Stomach smooth muscle (tissue), 2 donors: Measurements from ENCODE around the gene QSOX2.

Source experiments
- H3K27ac ChIP-seq: one replicate; pipeline ENCODE4 v1.7.0; 2013; ENCODE audit warnings: mild to moderate bottlenecking, low read length, inconsistent platforms
- H3K27me3 ChIP-seq, 2 donors: one replicate each; pipeline ENCODE4 v1.7.0; 2013; ENCODE audit warnings: low read length in 2 of 2; ENCODE audit not compliant: insufficient read depth in 2 of 2, control insufficient read depth in 1 of 2
- H3K36me3 ChIP-seq, 2 donors: one replicate each; pipeline ENCODE4 v1.7.0; 2013; ENCODE audit warnings: low read length in 2 of 2; ENCODE audit not compliant: control insufficient read depth in 2 of 2, insufficient read depth in 2 of 2
- H3K4me1 ChIP-seq: one replicate; pipeline ENCODE4 v1.7.0; 2013; ENCODE audit warnings: low read length; ENCODE audit not compliant: control insufficient read depth, insufficient read depth
- H3K4me3 ChIP-seq, 2 donors: one replicate each; pipeline ENCODE4 v1.7.0; 2013; ENCODE audit warnings: low read length in 2 of 2
- H3K9ac ChIP-seq, 2 donors: one replicate each; pipeline ENCODE4 v1.7.0; 2013; ENCODE audit warnings: low read length in 2 of 2, mild to moderate bottlenecking in 1 of 2
- H3K9me3 ChIP-seq, 2 donors: one replicate each; pipeline ENCODE4 v1.7.0; 2013; ENCODE audit warnings: low read length in 2 of 2; ENCODE audit not compliant: control insufficient read depth in 2 of 2
- donor health status: healthy.
- donor health status: Pancreatic carcinoma.

QSOX2 gene

DNA sequence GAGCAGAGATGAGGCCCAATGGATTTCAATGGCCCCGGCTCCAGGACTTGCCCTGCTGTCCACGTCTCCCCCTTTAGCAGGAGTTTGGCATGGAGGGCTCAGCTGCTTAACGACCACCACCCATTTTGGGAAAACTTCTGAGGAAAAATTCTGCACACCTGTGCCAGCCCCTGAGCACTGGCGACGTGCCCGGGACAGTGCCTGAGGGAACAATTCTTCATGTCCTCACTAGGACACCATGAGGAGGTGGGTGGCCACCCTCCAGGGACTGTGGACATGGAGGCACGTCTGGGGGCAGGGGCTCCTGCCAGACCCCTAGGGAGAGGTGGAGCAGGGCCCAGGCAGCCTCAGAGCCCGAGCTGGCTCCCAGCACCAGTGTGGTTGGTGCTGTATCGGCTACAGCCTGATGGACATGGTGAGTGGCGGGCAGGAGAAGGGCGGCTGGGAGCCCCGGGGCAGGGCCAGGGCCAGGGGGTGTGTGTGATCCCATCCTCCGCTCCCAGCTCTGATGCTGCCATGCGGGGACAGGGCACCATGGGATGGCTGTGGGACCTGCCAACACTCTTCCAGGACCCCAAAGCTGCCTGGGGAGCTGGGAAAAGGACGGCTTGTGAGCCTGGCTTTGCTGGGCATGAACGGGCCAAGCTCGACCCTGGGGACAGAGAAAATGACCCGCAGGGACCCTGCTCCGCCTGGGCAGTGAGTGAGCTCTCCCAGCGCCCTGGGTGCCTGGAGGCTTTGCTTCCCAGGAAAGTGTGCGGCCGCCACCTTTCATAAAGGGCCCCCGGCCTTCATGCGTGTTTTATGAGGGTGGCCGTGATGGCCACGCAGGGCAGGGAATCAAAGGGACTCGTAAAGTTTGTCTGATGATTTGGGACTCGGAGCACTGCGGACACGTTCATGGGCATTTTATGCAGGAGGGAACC lies 3.6 kb upstream of the QSOX2 start:
- Histone ChIP-seq H3K9me3 (no peaks in the 10 kb centered on the region), H3K4me1 (peaks cover 12% of the 10 kb centered on the region), H3K36me3 (no peaks in the 10 kb centered on the region), H3K27ac (no peak overlapping the region), H3K27me3 (peaks cover 0 to 6% of the 10 kb centered on the region in 2 donors), H3K9ac (no peak overlapping the region), H3K4me3 (no peak overlapping the region)

GRCh38 chr9:136247947-136248637 lies 2.5 kb upstream of the QSOX2 start:
- Histone ChIP-seq H3K27ac (no peak overlapping the region), H3K9ac (no peak overlapping the region), H3K36me3 (no peaks in the 10 kb centered on the region), H3K9me3 (no peaks in the 10 kb centered on the region), H3K4me3 (no peak overlapping the region), H3K27me3 (peaks cover 0 to 5% of the 10 kb centered on the region in 2 donors), H3K4me1 (peaks cover 18% of the 10 kb centered on the region)

GRCh38 chr9:136247551-136247916 lies 1.9 kb upstream of the QSOX2 start:
- Histone ChIP-seq H3K4me1 (peaks cover 18% of the 10 kb centered on the region), H3K27ac (no peak overlapping the region), H3K27me3 (no peaks in the 10 kb centered on the region), H3K36me3 (no peaks in the 10 kb centered on the region), H3K4me3 (no peak overlapping the region), H3K9ac (no peak overlapping the region), H3K9me3 (no peaks in the 10 kb centered on the region)

- Histone ChIP-seq H3K27me3 (no peaks in the 10 kb centered on the region), H3K9me3 (no peaks in the 10 kb centered on the region), H3K27ac (no peak overlapping the region), H3K9ac (no peak overlapping the region), H3K36me3 (no peaks in the 10 kb centered on the region), H3K4me3 (no peak overlapping the region), H3K4me1 (peaks cover 18% of the 10 kb centered on the region)
These were observed 1.4 kb upstream of the QSOX2 start for GRCh38 chr9:136246849-136247550.

GRCh38 chr9:136244969-136245218 lies 718 bp downstream of the QSOX2 start:
- Histone ChIP-seq H3K9ac (peak overlapping the region; percentile 70 to 71), H3K27me3 (no peaks in the 10 kb centered on the region), H3K4me3 (peak overlapping the region; percentile 78 to 81), H3K27ac (no peak overlapping the region), H3K9me3 (no peaks in the 10 kb centered on the region), H3K4me1 (peaks cover 18% of the 10 kb centered on the region), H3K36me3 (no peaks in the 10 kb centered on the region)

GRCh38 chr9:136244122-136244968 lies 1.3 kb downstream of the QSOX2 start:
- H3K9ac ChIP-seq: peak overlapping the region; percentile 70 to 71
- no peaks in the 10 kb centered on the region for H3K9me3 ChIP-seq
- H3K4me3 ChIP-seq: peak overlapping the region; percentile 78 to 81
- peaks cover 18% of the 10 kb centered on the region for H3K4me1 ChIP-seq
- no peaks in the 10 kb centered on the region for H3K27me3 ChIP-seq
- H3K36me3 ChIP-seq: no peaks in the 10 kb centered on the region
- H3K27ac ChIP-seq: no peak overlapping the region

DNA sequence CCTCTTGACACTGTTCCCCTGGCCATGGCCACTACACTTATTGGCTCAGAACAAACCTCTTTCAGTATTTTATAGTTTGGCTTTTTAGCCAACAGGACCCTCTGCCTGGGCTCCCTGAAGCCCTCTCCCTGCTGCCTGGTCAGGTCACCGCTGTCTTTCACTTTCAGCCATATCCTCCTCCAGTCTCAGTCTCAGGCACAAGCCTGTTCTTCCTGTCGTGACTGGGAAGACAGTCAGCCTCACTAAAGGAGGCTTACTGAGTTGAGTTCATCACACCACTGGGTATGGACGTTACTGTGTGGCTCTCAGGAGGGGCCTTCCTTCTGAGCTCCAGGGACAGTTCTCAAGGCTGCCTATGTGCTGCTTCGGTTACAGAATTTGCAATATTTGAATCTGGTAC lies 2.0 kb downstream of the QSOX2 start:
- Histone ChIP-seq H3K27ac (no peak overlapping the region), H3K4me3 (no peak overlapping the region)

DNA sequence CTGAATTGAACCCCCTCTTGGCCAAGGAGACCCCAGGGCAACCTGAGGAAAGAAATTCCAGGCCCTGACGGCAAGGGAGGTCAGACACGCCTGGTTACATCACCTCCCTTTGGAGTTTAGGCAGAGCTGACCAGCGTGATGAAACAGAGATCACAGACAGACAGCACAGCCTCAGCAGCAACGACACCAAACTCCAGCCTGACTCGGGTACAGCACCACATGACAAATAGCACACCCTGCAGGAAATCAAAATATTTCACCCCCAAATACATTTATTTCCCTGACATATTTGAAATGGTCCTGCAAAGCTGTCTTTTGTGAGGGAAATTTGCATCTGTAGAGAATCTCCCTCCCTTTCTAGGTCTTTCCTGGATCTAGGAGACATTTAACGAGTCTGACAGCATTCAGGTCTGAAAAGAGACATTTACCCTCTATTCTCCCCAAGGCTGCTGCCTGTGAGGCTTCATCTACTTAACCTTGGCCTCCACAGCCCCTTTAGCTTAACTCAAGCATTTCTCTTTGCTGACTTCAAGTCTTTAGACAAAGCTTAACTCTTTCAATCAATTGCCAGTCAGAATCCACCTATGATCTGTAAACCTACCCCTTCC lies 2.6 kb downstream of the QSOX2 start:
- Histone ChIP-seq H3K36me3 (no peaks in the 10 kb centered on the region), H3K9me3 (no peaks in the 10 kb centered on the region), H3K9ac (no peak overlapping the region), H3K4me3 (no peak overlapping the region), H3K27ac (no peak overlapping the region), H3K27me3 (no peaks in the 10 kb centered on the region), H3K4me1 (peaks cover 18% of the 10 kb centered on the region)

More for the DNA sequence above, 2.0 kb downstream of the QSOX2 start:
- H3K9ac ChIP-seq: no peak overlapping the region
- peaks cover 18% of the 10 kb centered on the region for H3K4me1 ChIP-seq
- H3K9me3 ChIP-seq: no peaks in the 10 kb centered on the region
- H3K36me3 ChIP-seq: no peaks in the 10 kb centered on the region
- no peaks in the 10 kb centered on the region for H3K27me3 ChIP-seq

- Histone ChIP-seq H3K36me3 (no peaks in the 10 kb centered on the region), H3K4me3 (no peak overlapping the region), H3K27ac (no peak overlapping the region), H3K9me3 (no peaks in the 10 kb centered on the region), H3K27me3 (no peaks in the 10 kb centered on the region), H3K9ac (no peak overlapping the region), H3K4me1 (peaks cover 18% of the 10 kb centered on the region)
These were observed 3.4 kb downstream of the QSOX2 start for GRCh38 chr9:136242248-136242647.

DNA sequence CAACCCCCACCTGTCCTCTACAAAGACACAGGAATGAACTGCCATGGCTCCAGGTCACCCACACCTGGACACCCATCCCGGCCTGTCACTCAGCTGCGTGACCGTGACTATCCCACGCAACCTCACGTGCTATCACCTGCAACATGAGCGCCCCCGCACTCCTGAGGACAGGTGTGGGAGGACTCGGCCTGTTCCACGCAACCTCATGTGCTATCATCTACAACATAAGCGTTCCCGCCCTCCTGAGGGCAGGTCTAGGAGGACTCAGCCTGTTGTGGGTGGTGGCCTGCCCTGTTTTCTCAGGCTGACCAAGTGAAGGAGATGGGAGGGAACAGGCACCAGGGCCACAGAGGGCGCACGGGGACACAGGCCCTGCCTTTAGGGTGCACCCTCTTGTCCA lies 4.1 kb downstream of the QSOX2 start:
- H3K4me3 ChIP-seq: no peak overlapping the region
- H3K27ac ChIP-seq: no peak overlapping the region
- H3K9me3 ChIP-seq: no peaks in the 10 kb centered on the region
- H3K27me3 ChIP-seq: no peaks in the 10 kb centered on the region
- peaks cover 18% of the 10 kb centered on the region for H3K4me1 ChIP-seq
- no peak overlapping the region for H3K9ac ChIP-seq
- no peaks in the 10 kb centered on the region for H3K36me3 ChIP-seq
